ENCODE data around the gene SMAP1.

DNA sequence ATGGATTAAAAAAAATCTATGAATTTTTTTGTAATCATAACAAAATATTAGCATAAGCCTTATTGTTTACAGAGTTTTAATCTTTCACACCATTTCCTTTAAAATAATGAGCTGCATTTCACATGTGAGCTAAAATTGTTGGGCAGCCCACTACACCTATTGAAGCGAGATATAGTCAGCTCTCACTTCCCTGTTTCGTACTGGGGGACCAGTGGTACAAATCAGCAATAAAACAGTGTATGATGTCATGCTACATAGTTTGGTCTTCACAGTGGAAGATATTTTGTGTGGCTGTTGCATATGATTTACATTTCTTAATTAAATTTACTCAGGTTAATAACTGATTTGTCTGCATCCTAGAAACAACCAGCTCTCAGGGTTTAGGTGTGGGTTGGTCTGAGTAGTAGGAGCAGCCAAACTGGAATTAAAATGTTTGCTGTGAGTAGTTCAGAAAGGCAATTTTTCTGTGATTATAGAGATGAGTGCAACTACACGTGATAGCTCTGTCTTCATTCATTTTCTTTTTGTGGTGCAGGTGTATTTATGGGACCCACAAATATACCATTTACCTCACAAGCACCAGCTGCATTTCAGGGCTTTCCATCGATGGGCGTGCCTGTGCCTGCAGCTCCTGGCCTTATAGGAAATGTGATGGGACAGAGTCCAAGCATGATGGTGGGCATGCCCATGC is 189.8 kb downstream of the SMAP1 start:
- TF ChIP-seq, protein P1, sequence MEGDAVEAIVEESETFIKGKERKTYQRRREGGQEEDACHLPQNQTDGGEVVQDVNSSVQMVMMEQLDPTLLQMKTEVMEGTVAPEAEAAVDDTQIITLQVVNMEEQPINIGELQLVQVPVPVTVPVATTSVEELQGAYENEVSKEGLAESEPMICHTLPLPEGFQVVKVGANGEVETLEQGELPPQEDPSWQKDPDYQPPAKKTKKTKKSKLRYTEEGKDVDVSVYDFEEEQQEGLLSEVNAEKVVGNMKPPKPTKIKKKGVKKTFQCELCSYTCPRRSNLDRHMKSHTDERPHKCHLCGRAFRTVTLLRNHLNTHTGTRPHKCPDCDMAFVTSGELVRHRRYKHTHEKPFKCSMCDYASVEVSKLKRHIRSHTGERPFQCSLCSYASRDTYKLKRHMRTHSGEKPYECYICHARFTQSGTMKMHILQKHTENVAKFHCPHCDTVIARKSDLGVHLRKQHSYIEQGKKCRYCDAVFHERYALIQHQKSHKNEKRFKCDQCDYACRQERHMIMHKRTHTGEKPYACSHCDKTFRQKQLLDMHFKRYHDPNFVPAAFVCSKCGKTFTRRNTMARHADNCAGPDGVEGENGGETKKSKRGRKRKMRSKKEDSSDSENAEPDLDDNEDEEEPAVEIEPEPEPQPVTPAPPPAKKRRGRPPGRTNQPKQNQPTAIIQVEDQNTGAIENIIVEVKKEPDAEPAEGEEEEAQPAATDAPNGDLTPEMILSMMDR (IDR thresholded peaks at IDR 0.05), result no peak
- no peak for TF ChIP-seq POLR2A (IDR thresholded peaks at IDR 0.05)

All from heart left ventricle (tissue), 13 donors.